Stimulated activated naive CD8-positive, alpha-beta T cell treated with anti-CD3 and anti-CD28 coated beads, Interleukin-15, Interleukin-2, amounts not matched to agents 100 U/mL and 50 U/mL, for 24 hours (primary cell): ENCODE measurements around the gene ADGRG1.

Source experiments
- ATAC-seq: fragments of 150-1000 bp; cut with Tn5 transposase; one replicate; pipeline ENCODE4 v1.10.0; 2021
- DNase-seq: peaks from one replicate; pipeline ENCODE4 v3.0.0; 2021

Gene ADGRG1

DNA sequence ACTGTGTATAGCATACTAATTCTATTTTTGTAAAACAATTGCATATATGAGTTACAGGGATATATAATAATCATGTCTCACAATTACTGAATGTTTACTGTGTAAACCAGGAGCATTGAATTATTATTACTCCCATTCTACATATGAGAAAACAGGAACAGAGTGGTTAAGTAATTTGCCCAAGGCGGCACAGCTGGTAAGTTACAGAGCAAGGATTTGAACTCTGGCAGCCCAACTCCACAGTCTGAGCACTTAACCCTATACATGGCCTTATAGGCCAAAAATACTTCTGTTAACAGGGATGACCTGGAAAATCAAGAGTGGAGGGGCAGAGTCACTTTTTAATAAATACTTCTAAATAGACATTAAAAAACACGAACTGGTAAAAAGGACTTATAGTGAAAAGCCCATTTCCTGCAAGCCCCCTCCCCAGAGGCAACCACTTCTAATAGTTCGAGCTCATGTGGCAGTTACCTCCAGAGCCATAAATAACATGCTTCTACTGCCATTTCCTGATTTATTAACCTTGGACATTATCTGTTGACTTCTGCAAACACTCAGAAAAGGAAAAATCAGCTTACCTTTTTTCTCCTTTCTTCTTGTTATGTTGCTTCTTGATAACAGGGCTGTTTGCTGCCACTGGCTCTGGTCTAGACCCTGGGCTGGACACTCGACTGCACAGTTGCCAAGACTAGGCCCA, 22.1 kb upstream of the ADGRG1 start:
- no peak for DNase-seq
- no peak for ATAC-seq

- DNase-seq, result no peak
Measured at GRCh38 chr16:57606847-57607501, 21.5 kb upstream of the ADGRG1 start.

GRCh38 chr16:57607676-57608461, 20.6 kb upstream of the ADGRG1 start:
- DNase-seq (no peak), ATAC-seq (no peak)

More at GRCh38 chr16:57606847-57607501, 21.5 kb upstream of the ADGRG1 start:
- ATAC-seq, result no peak

DNA sequence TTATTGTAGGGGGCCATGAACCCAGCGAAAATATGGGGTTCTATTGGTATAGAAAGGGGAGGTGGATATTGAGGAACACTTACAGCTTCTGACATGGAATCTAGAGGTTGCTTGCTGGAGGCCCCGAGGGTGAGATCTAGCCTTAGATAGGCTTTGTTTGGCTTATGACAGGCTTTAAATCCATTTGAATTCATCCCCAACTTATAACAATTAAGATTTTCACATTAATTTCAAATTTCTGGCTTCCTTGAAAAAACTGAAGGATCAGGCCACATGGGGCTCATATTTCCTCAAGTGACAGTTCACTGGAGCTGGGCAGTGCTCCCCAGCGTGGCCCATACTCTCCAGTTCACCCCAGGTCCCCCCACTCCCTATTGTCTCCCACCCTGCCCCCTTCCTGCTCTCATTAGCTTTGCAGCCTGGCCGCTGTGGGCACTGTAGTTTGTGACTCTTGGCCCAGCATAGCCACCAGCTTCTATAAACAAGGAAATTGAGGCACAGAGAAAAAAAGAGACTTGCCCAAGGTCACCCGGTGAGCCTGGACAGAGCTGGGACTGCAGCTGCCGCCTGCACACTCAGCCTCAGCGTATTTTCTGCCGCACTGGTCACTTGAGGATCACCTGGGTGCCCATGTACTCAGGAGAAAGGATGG, 19.8 kb upstream of the ADGRG1 start:
- ATAC-seq (no peak), DNase-seq (no peak)

- peak; percentile 82 for DNase-seq
- peak; percentile 92 for ATAC-seq
Measured at GRCh38 chr16:57609541-57610401, 18.7 kb upstream of the ADGRG1 start.

DNA sequence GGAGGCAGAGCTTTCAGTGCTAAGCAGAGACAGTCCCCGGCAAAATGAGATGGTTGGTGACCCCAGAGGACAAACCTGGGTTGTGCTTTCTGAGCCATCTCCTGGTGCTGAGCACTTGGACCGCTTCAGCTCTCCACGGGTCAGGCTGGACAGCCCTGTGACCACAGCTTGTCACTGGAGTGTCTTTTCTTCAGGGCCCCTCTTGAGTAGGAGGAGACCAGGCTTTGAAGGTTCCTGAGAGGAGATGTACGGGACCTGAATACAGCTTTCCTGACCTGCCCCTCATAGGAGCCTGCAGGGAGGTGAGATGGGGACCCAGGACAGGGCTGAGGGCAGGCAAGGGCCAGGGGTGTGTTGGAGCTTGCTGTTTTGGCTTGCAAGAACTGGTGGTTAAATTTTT, 17.8 kb upstream of the ADGRG1 start:
- no peak for DNase-seq
- ATAC-seq, result no peak

DNA sequence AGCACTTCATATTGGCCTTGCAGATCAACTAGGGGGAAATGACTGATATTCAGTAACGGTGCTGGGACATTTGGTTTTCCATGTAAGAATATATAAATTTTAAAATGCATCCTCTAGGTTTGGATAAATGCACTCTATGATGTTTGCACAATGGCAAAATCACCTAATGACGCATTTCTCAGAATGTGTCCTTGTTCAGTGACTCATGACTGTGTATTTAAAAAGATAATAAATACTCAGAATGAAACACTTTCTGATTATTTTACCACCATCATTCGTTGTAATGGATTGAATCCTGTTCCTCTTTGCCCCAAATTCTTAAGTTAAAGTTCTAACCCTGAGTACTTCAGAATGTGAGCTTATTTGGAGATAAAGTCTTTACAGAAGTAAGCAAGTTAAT, 17.2 kb upstream of the ADGRG1 start:
- DNase-seq (no peak), ATAC-seq (no peak)

DNA sequence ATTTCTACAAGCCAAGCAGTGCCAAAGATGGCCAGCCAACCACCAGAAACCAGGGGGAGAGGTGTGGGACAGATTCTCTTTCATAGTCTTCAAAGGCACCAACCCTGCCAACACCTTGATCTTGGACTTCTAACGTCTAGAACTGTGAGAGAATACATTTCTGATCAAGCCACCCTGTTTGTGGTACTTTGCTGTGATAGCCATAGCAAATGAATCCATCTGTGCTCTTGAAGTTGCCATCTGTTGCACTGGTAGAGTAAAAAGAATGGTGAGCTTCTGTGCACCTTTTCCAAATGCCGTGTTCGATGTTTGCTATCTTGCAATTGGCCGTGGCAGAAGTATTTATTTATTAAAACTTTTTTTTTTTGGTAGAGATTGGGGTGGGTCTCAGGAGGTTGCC, 16.7 kb upstream of the ADGRG1 start:
- ATAC-seq (no peak), DNase-seq (no peak)

- DNase-seq (no peak), ATAC-seq (no peak)
Measured at GRCh38 chr16:57612494-57612893, 15.9 kb upstream of the ADGRG1 start.

DNA sequence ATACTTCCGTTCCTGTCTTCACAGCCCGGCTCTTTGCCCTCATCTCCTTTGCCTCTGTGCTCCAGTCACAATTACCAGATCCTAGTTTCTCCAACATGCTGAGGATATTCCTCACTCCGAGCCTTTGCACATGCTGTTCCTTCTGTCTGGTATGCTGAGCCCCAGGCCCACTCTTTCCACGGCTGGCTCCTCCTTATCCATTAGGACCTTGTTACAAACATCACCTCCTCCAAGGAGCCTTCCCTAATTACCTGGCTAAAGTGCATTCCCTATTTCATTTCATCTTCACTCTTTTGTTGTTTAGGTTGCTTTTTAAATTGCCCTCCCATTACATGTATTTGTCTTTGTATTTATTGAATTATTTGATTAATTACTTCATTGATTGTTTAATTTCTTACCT, 14.9 kb upstream of the ADGRG1 start:
- DNase-seq (no peak), ATAC-seq (no peak)

GRCh38 chr16:57614536-57614935, 13.9 kb upstream of the ADGRG1 start:
- DNase-seq (peak; percentile 77), ATAC-seq (peak; percentile 82)

DNA sequence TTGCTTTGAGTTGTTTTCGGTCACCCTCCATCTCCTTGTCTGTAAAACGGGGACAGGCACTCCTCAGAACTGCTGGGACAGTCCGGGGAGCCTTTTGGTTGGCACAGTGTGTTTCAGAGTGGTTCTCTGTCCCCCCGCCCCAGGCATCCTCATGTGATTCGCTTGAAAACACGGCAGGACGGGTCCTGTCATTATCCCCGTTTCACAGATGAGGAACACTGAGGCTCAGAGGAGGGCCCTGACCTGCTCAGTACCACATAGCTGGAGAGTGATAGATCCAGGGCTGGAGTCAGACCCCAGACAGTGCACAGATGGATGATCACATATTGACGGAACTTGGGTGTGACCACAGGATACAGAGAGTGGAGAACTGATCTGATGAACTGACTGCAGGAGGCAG, 13.5 kb upstream of the ADGRG1 start:
- DNase-seq, result no peak
- ATAC-seq, result peak; percentile 5

DNA sequence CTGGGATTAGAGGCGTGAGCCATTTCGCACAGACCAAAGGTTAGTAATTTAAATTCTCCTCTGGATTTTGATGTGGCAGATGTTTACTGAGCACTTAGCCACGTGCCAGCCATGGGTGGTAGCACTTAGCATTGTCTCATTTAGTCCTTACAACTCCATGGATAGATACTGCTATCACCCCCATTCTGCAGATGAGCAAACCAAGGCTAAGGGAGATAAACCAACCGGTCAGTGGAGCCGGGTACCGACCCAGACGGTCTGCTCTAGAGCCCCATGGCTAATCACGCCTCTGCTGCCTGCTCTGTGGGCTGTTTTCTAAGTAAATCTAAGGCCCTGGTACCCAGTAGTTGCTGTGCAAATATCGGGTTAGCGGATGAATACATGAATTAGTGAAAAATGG, 12.6 kb upstream of the ADGRG1 start:
- no peak for ATAC-seq
- no peak for DNase-seq

- DNase-seq, result no peak
- no peak for ATAC-seq
Measured at GRCh38 chr16:57616241-57616640, 12.2 kb upstream of the ADGRG1 start.

- ATAC-seq, result no peak
- DNase-seq, result no peak
Measured at GRCh38 chr16:57616876-57617275, 11.6 kb upstream of the ADGRG1 start.

DNA sequence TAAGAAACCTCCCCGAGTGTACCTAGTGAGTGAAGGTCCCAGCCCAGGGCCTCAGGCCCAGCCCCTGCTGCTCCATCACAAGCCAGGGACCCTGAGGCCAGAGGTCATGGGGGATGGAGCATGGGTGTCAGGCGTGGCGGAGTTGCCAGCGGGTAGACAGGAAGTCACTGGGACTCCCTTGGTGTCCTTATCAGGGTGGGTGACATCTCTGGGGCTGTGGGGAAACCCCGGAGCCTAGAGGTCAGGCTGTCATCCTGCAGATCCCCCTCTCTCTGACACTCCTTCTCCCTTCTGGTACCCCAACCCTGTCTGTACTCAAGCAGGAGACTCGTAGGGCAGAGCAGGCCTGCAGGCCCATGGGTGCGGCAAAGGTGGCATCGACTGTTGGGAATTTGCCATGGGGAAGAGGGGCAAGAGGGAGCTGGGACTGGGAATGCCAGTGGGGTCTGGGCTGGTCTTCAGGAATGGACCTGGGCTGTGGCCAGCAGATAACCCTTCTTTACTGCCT, 10.8 kb upstream of the ADGRG1 start:
- DNase-seq (no peak), ATAC-seq (no peak)

- ATAC-seq, result no peak
Measured at GRCh38 chr16:57618296-57619132, 9.9 kb upstream of the ADGRG1 start.

DNA sequence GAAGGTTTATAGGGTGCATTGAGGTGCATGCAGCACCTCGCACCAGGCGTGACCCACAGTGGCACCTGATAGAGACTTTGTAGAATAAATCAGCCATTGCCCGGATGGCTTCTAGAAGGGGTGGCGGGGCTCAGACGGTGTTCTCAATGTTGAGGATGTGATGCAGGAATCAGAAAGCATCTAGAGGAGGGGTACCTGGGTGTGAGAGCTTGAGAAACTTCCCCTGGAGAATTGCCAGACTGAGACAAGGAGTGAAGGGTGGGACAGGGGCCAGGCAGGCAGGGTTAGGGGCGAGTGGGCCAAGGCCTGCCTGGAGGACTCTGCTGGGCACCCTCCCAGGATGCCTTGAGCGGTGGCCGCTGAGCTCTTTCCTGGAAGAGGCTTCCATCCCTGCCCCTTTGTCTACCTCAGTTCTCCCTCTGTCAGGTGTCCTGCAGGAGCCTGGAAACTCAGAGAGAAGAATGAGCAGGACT, 9.3 kb upstream of the ADGRG1 start:
- DNase-seq, result no peak
- no peak for ATAC-seq

More at GRCh38 chr16:57618296-57619132, 9.9 kb upstream of the ADGRG1 start:
- no peak for DNase-seq

DNA sequence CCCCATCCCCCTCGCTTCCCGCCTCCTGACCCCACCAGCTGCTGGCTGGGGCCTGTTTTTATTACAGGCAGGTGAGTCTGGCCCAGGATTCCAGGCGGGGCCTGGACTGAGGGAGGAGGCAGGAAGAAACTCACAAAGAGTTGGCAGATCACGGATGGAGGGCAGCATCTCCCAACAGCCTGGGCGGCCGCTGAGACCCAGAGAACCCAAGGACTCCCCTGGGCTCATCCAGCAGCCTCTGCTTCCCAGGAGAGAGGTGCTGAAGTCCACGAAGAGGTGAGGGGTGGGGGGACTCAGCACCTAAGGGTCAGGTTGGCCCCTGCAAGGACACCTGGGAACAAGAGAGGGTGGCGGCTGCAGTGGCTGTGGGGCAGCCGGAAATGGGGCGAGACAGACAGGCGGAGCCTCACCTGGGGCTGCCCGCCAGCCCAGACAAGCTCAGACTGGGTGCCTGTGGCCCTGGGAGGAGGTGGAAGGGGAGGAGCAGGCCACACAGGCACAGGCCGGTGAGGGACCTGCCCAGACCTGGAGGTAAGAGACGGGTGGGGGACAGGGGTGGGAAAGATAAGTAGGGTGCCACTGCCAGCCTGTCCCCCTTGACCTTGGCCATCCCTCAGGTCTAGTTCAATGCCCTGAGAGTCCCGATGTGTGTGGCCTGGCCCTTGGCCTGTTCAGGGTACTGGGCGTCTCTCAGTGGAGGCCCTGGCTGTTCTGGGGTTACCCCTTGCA, 8.7 kb upstream of the ADGRG1 start:
- ATAC-seq (no peak), DNase-seq (no peak)
